ENCODE data around the gene OBSCN. TPM values are rescaled to one million over a fixed set of nuclear protein-coding genes. Genes with fewer than 3 reads are reported as not detected.

Gene OBSCN
- total and polyA plus RNA-seq, 2 donors (not counting 3 experiments of a cell fraction or from before 2014, with no cell fraction given): 1.5 to 2.9 TPM

- intact Hi-C loops (cut with micrococcal nuclease) (no loop called here), dilution Hi-C loops (cut with MboI; ENCODE audit: extremely low pct_ligation_motif_present, low sequenced_read_pairs) (no loop called here)
- Histone ChIP-seq H3K36me3 (ENCODE audit: control insufficient read depth in 2 of 2, extremely low read depth in 1 of 2, insufficient read depth in 2 of 2, low read length in 2 of 2) (no peaks in the 10 kb centered on the region), H3K4me1 (ENCODE audit: control insufficient read depth, extremely low read depth, insufficient read depth, low read length) (no peaks in the 10 kb centered on the region), H3K4me2 (ENCODE audit: insufficient read depth, low read length) (no peak overlapping the region), H4K20me1 (replicated peaks; ENCODE audit: control insufficient read depth, extremely low read depth, insufficient read depth, low read length) (no peaks in the 10 kb centered on the region), H3K27ac (ENCODE audit: insufficient read depth, low read depth, low read length) (no peak overlapping the region), H3K27me3 (ENCODE audit: control insufficient read depth in 2 of 2, insufficient read depth in 2 of 2, low read length in 2 of 2) (no peaks in the 10 kb centered on the region), H3K4me3 (replicated peaks in 1 of 3; ENCODE audit: insufficient read depth in 1 of 3, low read depth in 1 of 3, low read length in 3 of 3) (no peak overlapping the region), H3K79me2 (ENCODE audit: control insufficient read depth, insufficient read depth, low read length) (no peaks in the 10 kb centered on the region), H3K9ac (replicated peaks; ENCODE audit: extremely low read depth, insufficient read depth, low read length) (no peak overlapping the region), H3K9me1 (replicated peaks; ENCODE audit: control insufficient read depth, extremely low read depth, insufficient read depth, low read length) (no peaks in the 10 kb centered on the region), H2AFZ (ENCODE audit: low read depth, low read length) (no peak overlapping the region), H3K9me3 (replicated peaks; ENCODE audit: control insufficient read depth, insufficient read depth, low read length) (no peaks in the 10 kb centered on the region)
- no TSS peak for BruUV-seq (replicated peaks)
- CTCF ChIA-PET: no interaction called here
- TF ChIP-seq FOS (IDR thresholded peaks at IDR 0.05; ENCODE audit: borderline replicate concordance, insufficient read depth, low read length) (no peak), POLR2A (IDR thresholded peaks at IDR 0.05; ENCODE audit: low read depth, low read length) (no peak), GATA2 (IDR thresholded peaks at IDR 0.05; ENCODE audit: insufficient read depth, insufficient read length, low read depth, low read length) (no peak), POLR2AphosphoS5 (IDR thresholded peaks at IDR 0.05; ENCODE audit: insufficient read depth, low read depth, low read length) (no peak), MYC (IDR thresholded peaks at IDR 0.05; ENCODE audit: low read depth, low read length) (no peak), EZH2 (IDR thresholded peaks at IDR 0.05; ENCODE audit: borderline replicate concordance, low read depth, low read length, severe bottlenecking) (no peak), JUN (IDR thresholded peaks at IDR 0.05; ENCODE audit: borderline replicate concordance, insufficient read depth, insufficient read length, low read depth) (no peak)
- TF ChIP-seq, protein P1, sequence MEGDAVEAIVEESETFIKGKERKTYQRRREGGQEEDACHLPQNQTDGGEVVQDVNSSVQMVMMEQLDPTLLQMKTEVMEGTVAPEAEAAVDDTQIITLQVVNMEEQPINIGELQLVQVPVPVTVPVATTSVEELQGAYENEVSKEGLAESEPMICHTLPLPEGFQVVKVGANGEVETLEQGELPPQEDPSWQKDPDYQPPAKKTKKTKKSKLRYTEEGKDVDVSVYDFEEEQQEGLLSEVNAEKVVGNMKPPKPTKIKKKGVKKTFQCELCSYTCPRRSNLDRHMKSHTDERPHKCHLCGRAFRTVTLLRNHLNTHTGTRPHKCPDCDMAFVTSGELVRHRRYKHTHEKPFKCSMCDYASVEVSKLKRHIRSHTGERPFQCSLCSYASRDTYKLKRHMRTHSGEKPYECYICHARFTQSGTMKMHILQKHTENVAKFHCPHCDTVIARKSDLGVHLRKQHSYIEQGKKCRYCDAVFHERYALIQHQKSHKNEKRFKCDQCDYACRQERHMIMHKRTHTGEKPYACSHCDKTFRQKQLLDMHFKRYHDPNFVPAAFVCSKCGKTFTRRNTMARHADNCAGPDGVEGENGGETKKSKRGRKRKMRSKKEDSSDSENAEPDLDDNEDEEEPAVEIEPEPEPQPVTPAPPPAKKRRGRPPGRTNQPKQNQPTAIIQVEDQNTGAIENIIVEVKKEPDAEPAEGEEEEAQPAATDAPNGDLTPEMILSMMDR (IDR thresholded peaks at IDR 0.05; ENCODE audit: extremely low read depth in 1 of 2, insufficient read depth in 1 of 2, low read depth in 1 of 2, low read length in 2 of 2): no peak
- TF ChIP-seq, protein P2, sequence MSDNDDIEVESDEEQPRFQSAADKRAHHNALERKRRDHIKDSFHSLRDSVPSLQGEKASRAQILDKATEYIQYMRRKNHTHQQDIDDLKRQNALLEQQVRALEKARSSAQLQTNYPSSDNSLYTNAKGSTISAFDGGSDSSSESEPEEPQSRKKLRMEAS (IDR thresholded peaks at IDR 0.05; ENCODE audit: insufficient read depth, insufficient read length): no peak
- no peak for DNase-seq (ENCODE audit: low read depth, low spot score)
- POLR2A ChIA-PET: no interaction called here
- no peak for FAIRE-seq
Measured at GRCh38 chr1:228370941-228371740, 163.3 kb downstream of the OBSCN start.
